HG02938 (cell line): ENCODE results near the gene KREMEN2.
"Not testable (repeated sequence)": the region's sequence is repeated elsewhere in the genome, so short reads cannot be mapped to it uniquely, and the experiment has no call there.

ENCODE experiments used
- ATAC-seq: cut with Tn5 transposase; IDR thresholded peaks from one replicate; pipeline ENCODE4 v1.9.1; 2021; ENCODE audit warnings: mild to moderate bottlenecking, moderate library complexity; ENCODE audit not compliant: unreplicated experiment

The KREMEN2 gene

GRCh38 chr16:2963723-2964474 is at the start of gene KREMEN2:
KREMEN2 (plus strand) TSS chr16:2964275; CDS start chr16:2964521, 246 bp downstream.
- ATAC-seq, result no peak

- no peak for ATAC-seq
These were observed 48.7 kb upstream of the KREMEN2 start for GRCh38 chr16:2915196-2915929.

GRCh38 chr16:2919511-2920255 is 44.4 kb upstream of the KREMEN2 start:
- no peak for ATAC-seq

- ATAC-seq, result no peak
These were observed 40.6 kb upstream of the KREMEN2 start for GRCh38 chr16:2923481-2923880.

GRCh38 chr16:2924901-2925755 is 38.9 kb upstream of the KREMEN2 start:
- ATAC-seq, result no peak

GRCh38 chr16:2925951-2926649 is 38.0 kb upstream of the KREMEN2 start:
- no peak for ATAC-seq

GRCh38 chr16:2926650-2926999 is 37.5 kb upstream of the KREMEN2 start:
- ATAC-seq, result no peak

GRCh38 chr16:2927010-2927646 is 36.9 kb upstream of the KREMEN2 start:
- no peak for ATAC-seq

- ATAC-seq, result not testable (repeated sequence)
These were observed 35.9 kb upstream of the KREMEN2 start for GRCh38 chr16:2928151-2928550.

- ATAC-seq, result no peak
These were observed 35.3 kb upstream of the KREMEN2 start for GRCh38 chr16:2928796-2929195.

- no peak for ATAC-seq
These were observed 34.4 kb upstream of the KREMEN2 start for GRCh38 chr16:2929693-2930092.

GRCh38 chr16:2930236-2930635 is 33.8 kb upstream of the KREMEN2 start:
- ATAC-seq, result no peak

- ATAC-seq, result not testable (repeated sequence)
These were observed 32.7 kb upstream of the KREMEN2 start for GRCh38 chr16:2931231-2931914.

- no peak for ATAC-seq
These were observed 30.9 kb upstream of the KREMEN2 start for GRCh38 chr16:2933136-2933535.

GRCh38 chr16:2933701-2934100 is 30.4 kb upstream of the KREMEN2 start:
- no peak for ATAC-seq

- ATAC-seq, result no peak
These were observed 29.6 kb upstream of the KREMEN2 start for GRCh38 chr16:2934450-2934849.

GRCh38 chr16:2936436-2937011 is 27.6 kb upstream of the KREMEN2 start:
- no peak for ATAC-seq

GRCh38 chr16:2937170-2937569 is 26.9 kb upstream of the KREMEN2 start:
- ATAC-seq, result no peak

- no peak for ATAC-seq
These were observed 25.9 kb upstream of the KREMEN2 start for GRCh38 chr16:2938206-2938605.
